Measurements from ENCODE around the gene GJB3.

DNA sequence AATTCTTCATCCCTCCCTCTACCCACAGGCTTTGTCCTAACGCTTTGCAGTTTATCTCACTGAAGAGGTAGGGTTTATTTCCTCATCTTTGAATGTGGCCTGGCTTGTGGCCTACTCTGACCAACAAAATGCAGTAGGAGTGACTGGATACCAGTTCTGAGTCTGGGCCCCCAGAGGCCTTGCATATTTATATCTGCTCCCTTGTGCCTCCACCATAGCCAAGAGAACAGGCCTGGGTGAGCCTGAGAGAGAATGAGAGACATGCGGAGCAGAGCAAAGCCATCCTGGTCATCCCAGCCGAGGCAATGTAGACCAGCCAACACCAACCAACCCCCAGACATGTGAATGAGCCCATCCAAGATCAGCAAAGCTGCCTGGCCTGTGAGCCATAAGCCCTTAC is 48.2 kb downstream of the GJB3 start:
- TF ChIP-seq, protein P1, sequence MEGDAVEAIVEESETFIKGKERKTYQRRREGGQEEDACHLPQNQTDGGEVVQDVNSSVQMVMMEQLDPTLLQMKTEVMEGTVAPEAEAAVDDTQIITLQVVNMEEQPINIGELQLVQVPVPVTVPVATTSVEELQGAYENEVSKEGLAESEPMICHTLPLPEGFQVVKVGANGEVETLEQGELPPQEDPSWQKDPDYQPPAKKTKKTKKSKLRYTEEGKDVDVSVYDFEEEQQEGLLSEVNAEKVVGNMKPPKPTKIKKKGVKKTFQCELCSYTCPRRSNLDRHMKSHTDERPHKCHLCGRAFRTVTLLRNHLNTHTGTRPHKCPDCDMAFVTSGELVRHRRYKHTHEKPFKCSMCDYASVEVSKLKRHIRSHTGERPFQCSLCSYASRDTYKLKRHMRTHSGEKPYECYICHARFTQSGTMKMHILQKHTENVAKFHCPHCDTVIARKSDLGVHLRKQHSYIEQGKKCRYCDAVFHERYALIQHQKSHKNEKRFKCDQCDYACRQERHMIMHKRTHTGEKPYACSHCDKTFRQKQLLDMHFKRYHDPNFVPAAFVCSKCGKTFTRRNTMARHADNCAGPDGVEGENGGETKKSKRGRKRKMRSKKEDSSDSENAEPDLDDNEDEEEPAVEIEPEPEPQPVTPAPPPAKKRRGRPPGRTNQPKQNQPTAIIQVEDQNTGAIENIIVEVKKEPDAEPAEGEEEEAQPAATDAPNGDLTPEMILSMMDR (IDR thresholded peaks at IDR 0.05) = no peak
- TF ChIP-seq EP300 (IDR thresholded peaks at IDR 0.05) (no peak), POLR2A (IDR thresholded peaks at IDR 0.05) (no peak)
